HG03354 (cell line): ENCODE measurements around the gene ADPRHL1.
"Not testable (repeated sequence)": the region's sequence is repeated elsewhere in the genome, so short reads cannot be mapped to it uniquely, and the experiment has no call there.

Experiments used
- ATAC-seq: cut with Tn5 transposase; IDR thresholded peaks from one replicate; pipeline ENCODE4 v1.9.1; 2021; ENCODE audit warnings: mild to moderate bottlenecking; ENCODE audit not compliant: unreplicated experiment, poor library complexity, severe bottlenecking

Gene ADPRHL1

DNA sequence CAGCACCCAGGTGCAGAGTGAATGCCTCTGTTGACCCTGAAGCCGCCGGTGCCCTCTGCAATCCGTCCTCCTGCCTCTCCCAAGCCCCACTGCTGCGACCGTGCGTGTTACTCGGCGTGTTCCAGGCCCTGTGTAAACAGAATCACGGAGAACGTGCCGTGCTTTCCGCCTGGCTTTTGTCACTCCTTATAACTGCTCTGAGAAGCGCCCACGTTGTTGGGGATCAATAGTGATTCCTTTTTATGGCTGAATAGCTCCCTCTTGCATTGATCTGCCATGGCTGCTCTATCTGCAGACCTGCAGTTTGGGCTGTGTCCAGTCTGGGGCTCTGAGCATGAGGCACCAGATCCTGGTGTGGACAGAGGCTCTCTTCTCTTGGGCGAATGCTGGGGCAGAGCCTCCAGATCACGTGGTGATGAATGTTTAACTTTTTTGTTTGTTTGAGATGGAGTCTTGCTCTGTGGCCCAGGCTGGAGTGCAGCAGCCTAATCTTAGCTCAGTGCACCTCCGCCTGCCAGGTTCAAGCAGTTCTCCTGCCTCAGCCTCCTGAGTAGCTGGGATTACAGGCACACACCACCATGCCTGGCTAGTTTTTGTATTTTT, 15.8 kb downstream of the ADPRHL1 start:
- no peak for ATAC-seq

DNA sequence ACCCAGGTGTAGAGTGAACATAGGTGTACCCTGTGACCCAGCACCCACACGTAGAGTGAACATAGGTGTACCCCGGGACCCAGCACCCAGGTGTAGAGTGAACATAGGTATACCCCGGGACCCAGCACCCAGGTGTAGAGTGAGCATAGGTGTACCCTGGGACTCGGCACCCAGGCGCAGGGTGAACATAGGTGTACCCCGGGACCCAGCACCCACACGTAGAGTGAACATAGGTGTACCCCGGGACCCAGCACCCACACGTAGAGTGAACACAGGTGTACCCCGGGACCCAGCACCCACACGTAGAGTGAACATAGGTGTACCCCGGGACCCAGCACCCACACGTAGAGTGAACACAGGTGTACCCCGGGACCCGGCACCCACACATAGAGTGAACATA, 16.4 kb downstream of the ADPRHL1 start:
- ATAC-seq, result not testable (repeated sequence)

DNA sequence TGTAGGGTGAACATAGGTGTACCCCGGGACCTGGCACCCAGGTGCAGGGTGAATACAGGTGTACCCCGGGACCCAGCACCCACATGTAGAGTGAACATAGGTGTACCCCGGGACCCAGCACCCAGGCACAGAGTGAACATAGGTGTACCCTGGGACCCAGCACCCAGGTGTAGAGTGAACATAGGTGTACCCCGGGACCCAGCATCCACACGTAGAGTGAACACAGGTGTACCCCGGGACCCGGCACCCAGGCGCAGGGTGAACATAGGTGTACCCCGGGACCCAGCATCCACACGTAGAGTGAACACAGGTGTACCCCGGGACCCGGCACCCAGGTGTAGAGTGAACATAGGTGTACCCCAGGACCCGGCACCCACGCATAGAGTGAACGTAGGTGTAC, 17.4 kb downstream of the ADPRHL1 start:
- not testable (repeated sequence) for ATAC-seq

DNA sequence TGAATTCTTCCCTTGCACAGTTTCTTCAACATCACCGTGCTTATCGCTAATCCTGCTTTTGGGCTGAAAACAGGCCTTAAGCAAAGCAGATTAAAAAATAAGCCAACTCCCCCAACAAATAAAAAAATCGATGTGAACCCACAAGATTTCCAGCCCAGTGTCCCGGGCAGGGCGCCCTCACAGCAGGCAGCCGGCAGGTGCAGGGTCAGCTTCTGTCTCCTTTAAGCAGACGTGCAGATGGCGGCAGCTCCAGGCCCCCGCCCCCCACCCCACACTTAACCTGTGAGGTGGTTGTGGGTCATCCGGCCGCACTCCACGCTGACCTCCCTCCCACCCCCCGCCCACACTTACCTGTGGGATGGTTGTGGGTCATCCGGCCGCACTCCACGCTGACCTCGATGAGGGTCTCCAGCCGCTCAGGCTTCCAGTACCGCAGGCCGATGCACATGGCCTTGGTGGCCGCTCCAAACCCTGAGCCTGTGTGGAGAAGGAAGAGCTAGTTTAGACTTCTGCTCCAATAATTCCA, 19.8 kb downstream of the ADPRHL1 start:
- ATAC-seq, result no peak

DNA sequence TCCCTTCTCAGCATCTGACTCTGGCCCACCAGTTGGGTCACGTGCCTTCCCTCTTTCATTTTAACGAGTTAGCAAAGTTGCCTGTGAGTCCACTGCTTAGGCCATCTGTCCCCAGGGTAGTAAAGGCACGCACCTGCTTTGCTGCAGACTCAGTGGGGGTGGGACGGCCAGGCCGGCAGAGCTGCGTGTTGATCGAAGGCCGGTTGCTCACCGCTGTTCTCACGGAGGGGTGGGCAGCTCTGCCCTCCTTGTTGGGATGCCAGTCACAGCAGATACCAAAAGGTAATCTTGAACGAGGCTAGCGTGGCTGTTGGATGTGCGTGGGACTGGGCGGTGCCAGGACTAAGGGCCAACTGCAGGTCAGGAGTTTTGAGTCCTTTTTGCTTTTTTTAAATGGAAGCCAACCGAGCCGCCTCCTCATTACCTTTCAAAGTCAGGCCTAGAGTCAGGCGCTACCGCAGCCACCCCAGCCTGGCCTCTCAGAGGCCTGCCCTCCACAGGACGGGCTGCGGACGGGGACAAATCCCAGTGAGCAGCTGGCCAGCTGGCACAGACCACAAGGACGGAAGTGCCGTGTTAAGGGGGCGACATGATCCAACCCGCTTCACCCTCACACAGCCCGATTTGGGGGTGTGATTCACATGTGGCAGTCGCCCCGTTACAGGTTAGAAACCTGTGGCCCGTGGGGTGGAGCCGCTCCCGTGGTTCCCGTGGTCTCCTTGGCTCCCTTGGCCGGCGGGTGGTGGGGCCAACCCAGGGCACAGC, 20.6 kb downstream of the ADPRHL1 start:
- ATAC-seq, result no peak

DNA sequence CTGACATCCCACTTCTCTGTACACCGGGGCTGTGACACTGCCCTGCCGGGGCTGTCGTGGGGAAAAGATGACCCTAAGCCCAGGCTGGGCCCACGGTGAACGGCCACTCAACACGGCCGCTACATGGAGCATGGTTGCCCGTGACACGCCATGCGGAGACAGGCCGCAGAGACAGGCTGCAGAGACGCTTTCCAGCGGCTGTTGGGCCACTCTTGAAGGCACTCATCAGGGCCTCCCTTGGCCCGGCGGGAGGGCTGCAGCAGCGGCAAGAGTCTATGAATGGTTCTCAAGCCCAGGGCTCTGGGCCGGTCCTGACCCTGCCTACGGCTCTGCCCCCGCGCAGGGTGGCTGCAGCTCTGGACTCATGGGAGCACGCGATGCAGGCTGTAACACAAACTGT, 22.1 kb downstream of the ADPRHL1 start:
- ATAC-seq, result no peak

DNA sequence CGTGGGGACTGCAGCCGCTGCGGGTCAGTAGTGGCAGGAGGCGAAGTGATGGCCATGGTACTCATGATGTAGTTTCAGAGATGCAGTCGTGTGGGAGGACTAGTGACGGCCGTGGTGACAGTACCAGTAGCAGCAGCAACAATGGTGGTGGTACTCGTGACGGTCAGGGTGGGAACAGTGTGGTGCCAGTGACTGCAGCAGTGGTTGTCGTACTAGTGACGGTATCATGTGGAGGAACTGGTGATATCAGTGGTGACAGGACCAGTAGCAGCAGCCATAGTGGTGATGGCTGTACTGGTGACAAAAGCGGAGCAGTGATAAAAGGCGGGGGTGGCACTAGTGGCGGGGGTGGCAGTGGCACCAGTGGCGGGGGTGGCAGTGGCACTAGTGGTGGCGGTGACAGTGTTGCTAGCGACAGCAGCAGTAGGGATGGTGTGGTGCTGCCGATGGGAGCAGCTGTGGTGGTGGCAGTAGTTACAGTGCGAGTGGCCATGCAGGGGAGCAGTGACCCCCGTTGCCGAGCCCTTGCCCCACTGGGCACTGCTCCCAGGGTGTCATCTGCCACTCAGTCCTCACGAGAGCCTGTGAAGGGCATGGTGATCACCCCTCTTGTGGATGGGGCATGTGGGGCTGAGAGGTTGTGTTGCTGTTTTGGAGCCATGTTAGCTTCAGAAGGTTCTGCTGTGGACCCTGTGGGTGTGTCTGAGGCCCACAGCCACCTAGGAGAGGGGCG, 22.7 kb downstream of the ADPRHL1 start:
- ATAC-seq, result no peak

DNA sequence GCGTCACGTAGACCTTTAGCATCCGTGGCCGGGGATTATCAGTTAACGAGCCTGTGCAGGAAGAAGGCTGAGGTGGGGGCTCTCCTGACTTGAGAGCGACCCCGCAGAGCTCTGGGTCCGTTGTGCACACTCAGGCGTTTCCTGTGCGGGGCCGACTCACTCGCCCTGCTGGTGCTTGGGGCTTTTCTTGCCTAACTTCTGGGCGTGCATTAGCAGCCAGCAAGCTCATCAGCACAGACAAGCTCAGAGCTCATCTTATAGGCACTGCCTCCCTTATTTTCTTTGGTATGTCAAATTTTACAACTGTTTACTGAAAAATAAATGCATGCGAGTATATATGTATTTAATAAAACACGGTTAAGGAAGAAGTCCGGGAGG, 23.7 kb downstream of the ADPRHL1 start:
- no peak for ATAC-seq

DNA sequence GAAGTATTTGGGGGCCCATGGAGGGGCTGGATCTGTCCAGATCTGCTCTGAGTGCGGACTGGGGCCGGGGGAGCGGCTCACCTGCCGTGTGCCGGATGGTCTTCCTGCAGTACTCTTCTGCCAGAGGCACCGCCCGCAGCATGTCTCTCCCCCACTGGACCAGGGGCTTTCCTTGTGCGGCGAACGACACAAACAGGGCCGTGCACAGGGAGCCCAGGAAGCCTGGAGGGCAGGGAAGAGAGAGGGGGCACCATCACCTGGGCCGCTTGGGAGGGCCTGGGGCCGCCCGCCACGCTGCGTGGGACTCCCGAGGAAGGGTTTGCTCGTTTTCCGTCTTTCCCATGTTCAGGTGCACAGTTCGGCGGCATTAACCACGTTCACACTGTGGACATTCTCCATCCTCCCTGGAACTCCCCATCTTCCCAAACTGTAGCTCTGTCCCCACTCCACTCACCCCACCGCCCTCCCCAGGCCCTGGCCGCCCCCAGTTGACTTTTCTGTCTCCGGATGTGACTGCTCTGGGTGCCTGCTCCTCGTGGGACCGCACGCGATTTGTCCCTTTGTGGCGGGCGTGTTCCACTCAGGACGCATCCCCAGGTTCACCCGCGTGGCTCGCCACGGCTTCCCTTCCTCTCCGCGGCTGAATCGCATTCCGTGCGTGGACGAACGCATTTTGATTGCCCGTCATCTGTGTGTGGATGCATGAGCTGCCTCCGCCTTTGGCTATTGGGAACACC, 24.2 kb downstream of the ADPRHL1 start:
- ATAC-seq, result no peak

DNA sequence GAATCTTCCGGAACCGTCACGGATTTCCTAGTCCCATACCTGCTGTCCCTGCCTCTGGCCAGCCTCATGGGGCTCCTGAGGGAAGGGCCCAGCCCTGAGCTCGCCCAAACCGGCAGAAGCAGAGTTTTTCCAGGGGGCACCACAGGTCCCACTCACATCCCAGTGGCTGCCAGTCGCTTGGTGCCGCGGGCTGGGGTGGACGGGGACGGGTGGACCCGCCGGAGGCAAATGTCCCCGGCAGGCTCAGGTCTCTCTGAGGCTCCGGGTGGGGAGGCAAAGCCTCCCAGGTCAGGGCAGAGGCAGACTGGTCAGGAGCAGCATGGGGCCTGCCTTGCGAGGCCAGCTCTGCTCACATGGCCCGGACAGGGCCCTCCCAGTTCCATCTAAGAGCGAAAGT, 24.8 kb downstream of the ADPRHL1 start:
- no peak for ATAC-seq

DNA sequence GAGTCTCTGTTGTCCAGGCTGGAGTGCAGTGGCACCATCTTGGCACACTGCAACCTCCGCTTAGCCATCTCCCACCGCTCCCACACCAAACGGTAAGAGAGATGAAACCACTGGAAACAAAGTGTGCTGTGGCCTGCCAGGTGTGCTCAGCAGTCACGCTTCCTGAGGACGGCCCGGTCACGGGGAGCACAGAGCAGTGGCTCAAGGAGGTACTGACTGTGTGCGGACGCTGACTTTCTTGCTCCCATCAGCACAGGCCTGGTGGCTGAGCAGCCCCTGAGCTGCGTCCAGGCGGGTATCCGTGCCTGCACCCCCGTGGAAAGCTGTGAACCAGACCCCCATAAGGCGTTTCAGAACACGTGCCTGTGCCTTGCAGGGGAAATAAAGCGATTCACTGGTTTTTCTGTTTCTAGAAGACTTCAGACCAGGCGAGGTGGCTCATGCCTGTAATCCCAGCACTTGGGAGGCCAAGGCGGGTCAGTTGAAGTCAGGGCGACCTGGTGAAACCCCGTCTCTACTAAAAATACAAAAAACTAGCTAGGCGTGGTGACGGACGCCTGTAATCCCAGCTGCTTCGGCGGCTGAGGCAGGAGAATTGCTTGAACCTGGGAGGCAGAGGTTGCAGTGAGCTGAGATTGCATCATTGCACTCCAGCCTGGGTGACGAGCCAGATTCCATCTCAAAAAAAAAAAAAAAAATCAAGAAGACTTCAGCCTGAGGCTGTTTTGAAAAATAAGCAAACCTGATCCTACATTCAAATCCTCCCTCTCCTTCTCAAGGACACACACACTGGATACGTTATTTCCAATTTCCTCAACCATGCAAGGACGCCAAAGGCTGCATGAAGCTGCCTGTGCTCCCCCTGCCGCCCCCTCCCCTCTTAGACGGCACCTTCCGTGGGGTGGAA, 25.5 kb downstream of the ADPRHL1 start:
- no peak for ATAC-seq

DNA sequence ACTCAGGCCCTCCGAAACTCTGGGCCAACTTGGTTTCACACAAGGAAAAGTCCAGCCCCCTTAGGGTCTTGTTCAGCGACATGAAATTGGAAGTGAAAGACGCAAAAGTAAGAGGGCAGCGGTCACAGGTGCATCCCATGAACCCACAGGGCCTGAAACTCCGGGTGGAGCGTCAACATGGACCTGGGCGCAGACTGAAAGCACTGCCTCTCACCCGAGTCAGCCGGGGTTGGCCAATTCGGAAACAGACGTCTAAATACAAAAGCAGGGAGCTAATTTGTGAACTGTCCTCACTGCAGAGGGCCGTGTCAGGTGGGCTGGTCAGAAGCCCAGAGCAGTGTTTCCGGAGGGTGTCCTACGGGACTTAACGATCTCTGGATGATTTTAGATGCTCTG, 26.7 kb downstream of the ADPRHL1 start:
- ATAC-seq, result no peak

DNA sequence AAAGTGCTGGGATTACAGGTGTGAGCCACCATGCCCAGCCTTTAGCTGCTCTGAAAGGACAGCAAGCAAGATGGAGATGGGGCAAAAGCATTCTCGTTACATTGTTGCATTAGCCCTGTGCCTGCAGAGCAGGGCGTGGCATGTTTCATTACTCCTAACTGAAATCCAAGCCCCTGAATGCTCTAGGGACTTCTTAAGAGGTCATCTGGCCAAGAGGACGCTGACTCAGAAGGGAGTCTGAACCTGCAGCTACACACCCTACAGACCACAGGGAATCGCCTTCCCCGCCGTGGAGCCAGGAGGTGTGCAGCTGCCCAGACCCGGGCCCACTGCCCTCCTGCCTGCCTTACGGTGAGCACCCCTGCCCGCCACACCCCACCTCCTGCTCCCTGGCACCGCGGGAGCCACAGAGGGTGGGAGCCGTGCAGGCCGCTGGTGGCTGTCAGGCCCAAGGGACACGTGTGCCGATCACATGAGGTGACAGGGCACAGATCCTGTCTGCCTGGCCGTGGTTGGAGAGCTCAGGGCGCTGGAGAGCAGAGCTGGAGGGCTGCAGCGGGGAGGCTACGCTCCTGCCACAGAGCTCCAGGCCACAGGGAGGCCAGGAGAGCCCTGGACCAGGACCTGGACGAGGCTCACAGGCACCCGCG, 27.2 kb downstream of the ADPRHL1 start:
- no peak for ATAC-seq

DNA sequence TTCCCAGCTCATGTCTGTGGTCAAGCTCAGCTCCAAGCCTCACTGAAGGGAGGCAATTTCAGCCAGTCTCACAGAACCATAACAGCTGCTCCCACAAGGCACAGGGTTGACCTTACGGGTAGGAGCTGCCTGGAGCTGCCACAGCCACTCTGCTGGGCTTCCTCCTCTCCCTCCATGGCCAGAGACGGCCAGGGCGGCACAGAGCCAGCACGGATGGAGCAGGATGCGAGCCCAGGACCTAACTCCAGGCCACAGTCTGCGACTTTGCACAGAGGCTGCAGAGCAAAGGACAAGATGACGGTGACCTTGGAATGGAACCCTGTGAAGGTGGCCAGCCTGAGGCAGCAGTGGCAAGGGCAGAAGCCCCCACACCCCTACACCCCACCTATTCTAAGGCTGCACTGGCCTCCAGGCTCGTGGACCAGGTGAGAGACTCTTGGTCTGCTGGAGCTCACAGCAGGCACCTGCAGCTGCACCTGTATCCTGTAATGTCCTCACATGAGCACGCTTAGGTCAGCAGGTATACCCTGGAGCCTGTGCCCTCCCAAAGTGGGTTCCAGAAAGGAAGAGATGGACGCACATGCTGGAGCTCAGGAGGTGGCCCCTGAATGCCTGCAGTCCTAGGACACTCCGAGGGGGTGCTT, 29.6 kb downstream of the ADPRHL1 start:
- ATAC-seq, result no peak

DNA sequence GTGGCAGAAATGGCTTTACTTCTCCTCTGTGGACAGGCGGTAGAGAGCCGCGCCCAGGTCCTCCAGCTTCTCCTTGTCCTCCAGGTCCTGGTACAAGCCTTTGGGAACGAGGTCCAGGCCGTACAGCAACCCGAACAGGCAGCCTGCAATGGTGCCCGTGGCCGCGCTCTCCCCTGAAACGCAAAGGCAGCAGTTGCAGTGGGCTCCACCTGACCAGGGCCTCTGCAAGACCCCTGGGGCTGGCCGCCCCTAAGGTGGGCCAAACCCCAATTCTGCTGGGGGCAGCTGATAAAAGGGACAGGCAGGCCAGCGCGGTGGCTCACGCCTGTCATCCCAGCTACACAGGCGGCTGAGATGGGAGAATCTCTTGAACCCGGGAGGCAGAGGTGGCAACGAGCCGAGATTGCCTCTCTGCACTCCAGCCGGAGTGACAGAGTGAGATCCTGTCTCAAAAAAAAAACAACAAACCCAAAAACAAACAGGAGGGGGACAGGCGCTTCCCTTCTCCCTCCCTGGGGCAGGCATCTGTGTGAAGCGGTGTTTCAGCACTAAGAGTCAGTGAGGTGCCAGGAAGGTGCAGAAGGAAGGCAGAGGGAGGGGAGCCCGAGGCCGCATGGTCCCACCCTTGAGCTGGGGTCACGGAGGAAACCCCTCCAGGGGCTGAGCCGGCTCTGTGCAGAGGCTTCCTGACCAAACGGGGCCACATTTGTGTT, 30.3 kb downstream of the ADPRHL1 start:
- ATAC-seq, result no peak

DNA sequence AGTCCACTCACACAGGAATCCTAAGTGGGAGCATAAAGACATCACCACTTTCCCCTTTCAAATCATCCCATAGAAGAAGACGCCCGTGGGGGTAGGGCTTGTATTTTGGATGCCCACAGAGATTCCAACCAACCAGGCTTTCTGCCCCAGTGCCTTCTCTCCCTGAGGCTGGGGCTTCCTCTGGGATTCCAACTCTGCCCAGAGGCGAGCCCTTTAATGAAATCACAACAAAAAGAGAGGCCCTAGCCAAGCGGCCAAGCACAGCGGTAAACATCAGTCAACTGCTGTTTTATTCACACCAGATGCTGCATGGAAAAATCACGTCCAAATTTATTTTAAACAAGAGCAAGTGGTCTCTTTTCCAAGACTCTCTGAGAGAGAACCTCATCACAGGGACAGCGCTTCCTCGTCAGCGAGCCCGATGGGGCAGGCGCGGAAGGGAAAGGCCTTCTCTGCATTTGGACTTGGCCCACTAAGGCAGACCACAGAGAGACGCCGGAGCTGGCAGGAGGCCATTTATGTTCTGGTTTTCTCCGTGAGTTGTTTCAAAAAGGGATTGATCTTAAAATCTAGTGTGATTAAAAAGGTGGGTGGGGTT, 31.5 kb downstream of the ADPRHL1 start:
- no peak for ATAC-seq
